Keratinocyte (primary cell): ENCODE measurements around the gene NCKAP1. TPM values are rescaled to one million over a fixed set of nuclear protein-coding genes. Genes with fewer than 3 reads are reported as not detected.

Source experiments
- DNase-seq: peaks from one replicate; pipeline ENCODE4 v3.0.0-alpha.2; 2011; ENCODE audit warnings: low read depth, missing footprints, low spot score
- FAIRE-seq: peaks from 2 replicates; lab custom pipeline; 2011; peaks lifted over from hg19 to GRCh38; lab: Jason Lieb, UNC
- H2AFZ ChIP-seq: 2 replicates; pipeline ENCODE4 v1.6.0; 2012; ENCODE audit warnings: low read length, control low read depth, inconsistent platforms; ENCODE audit not compliant: control insufficient read depth
- H3K27ac ChIP-seq: 2 replicates; pipeline ENCODE4 v1.5.1; 2011; ENCODE audit warnings: low read length; ENCODE audit not compliant: control insufficient read depth, insufficient read depth
- H3K27me3 ChIP-seq: 3 replicates; pipeline ENCODE4 v1.6.0; 2011; ENCODE audit warnings: low read length; ENCODE audit not compliant: control insufficient read depth, insufficient read depth; ENCODE audit errors: extremely low read depth
- H3K36me3 ChIP-seq, 2 experiments: 2 replicates in 1 of 2; 3 replicates in 1 of 2; pipeline ENCODE4 v1.5.1; 2011; ENCODE audit warnings: low read length in 2 of 2, mild to moderate bottlenecking in 1 of 2; ENCODE audit not compliant: control insufficient read depth in 2 of 2, insufficient read depth in 2 of 2; ENCODE audit errors: extremely low read depth in 1 of 2
- H3K4me1 ChIP-seq: 3 replicates; pipeline ENCODE4 v1.5.1; 2011; ENCODE audit warnings: low read length; ENCODE audit not compliant: control insufficient read depth, insufficient read depth; ENCODE audit errors: extremely low read depth
- H3K4me2 ChIP-seq: 3 replicates; pipeline ENCODE4 v1.6.0; 2011; ENCODE audit warnings: low read depth, low read length; ENCODE audit not compliant: control insufficient read depth, insufficient read depth; ENCODE audit errors: extremely low read depth
- H3K4me3 ChIP-seq, 3 experiments: fragments of 200-600 bp in 1 of 3; sonication (generic) in 1 of 3; 2 replicates in 2 of 3; 3 replicates in 1 of 3; pipeline ENCODE4 v1.5.1; 2011 to 2016; ENCODE audit warnings: low read length in 3 of 3, mild to moderate bottlenecking in 3 of 3, control low read depth in 2 of 3, inconsistent platforms in 1 of 3, low read depth in 1 of 3, mixed read lengths in 1 of 3, mixed run types in 1 of 3, moderate library complexity in 1 of 3; ENCODE audit not compliant: control insufficient read depth in 2 of 3, insufficient read depth in 2 of 3; ENCODE audit errors: extremely low read depth in 1 of 3
- H3K79me2 ChIP-seq: 2 replicates; pipeline ENCODE4 v1.6.0; 2012; ENCODE audit warnings: low read length; ENCODE audit not compliant: control insufficient read depth, insufficient read depth
- H3K9ac ChIP-seq: 3 replicates; pipeline ENCODE4 v1.6.0; 2011; ENCODE audit warnings: low read length; ENCODE audit not compliant: control insufficient read depth, insufficient read depth; ENCODE audit errors: extremely low read depth
- H3K9me1 ChIP-seq: 3 replicates; pipeline ENCODE4 v1.6.0; 2011; ENCODE audit warnings: low read length; ENCODE audit not compliant: control insufficient read depth, insufficient read depth; ENCODE audit errors: extremely low read depth
- H3K9me3 ChIP-seq: 2 replicates; pipeline ENCODE4 v1.5.1; 2012; ENCODE audit warnings: low read depth, low read length; ENCODE audit not compliant: control insufficient read depth
- H4K20me1 ChIP-seq: 3 replicates; pipeline ENCODE4 v1.6.0; 2011; ENCODE audit warnings: low read length; ENCODE audit not compliant: control insufficient read depth, insufficient read depth; ENCODE audit errors: extremely low read depth
- EZH2 ChIP-seq: IDR thresholded peaks from one replicate; pipeline ENCODE4 v1.6.1; 2012; ENCODE audit warnings: inconsistent platforms, mild to moderate bottlenecking, low read length, moderate library complexity
- dilution Hi-C: fragments of 300-500 bp; cut with MboI; formaldehyde crosslinking; loops from one replicate; pipeline ENCODE4 v1.7.0; 2020; ENCODE audit warnings: low sequenced_read_pairs; ENCODE audit not compliant: extremely low pct_ligation_motif_present
- polyA plus RNA-seq, 5 experiments: library from polyadenylated mRNA; depleted of rRNA in 3 of 5; stranded (reverse) in 3 of 5; stranded (forward) in 1 of 5; unstranded in 1 of 5; fragments of >200 nt; gene quantifications; 1 replicate in 1 of 5; 2 replicates in 3 of 5; 3 replicates in 1 of 5; pipeline versions ENCODE4 v1.2.1 to v1.2.3, GENCODE V29; 2011 to 2012; ENCODE audit warnings: missing spikeins in 2 of 5, low read depth in 1 of 5, low replicate concordance in 1 of 5
- TF ChIP-seq, protein P1 (sequence below), 3 experiments: IDR thresholded peaks in 1 of 3; conservative IDR thresholded peaks in 1 of 3; optimal IDR thresholded peaks in 1 of 3; 2 replicates in 2 of 3; 3 replicates in 1 of 3; pipeline versions ENCODE3 to v1.5.1; 2011; ENCODE audit warnings: low read length in 3 of 3, mild to moderate bottlenecking in 3 of 3, moderate library complexity in 2 of 3, control low read depth in 1 of 3, inconsistent platforms in 1 of 3; ENCODE audit not compliant: insufficient read depth in 2 of 3; ENCODE audit errors: extremely low read depth in 1 of 3

Gene NCKAP1
- polyA plus RNA-seq, 1 donor (not counting 4 experiments of a cell fraction or from before 2014, with no cell fraction given): 207 TPM

- Histone ChIP-seq H3K9me1 (no peaks in the 10 kb centered on the region), H3K9me3 (no peaks in the 10 kb centered on the region), H3K27me3 (no peaks in the 10 kb centered on the region), H3K4me1 (no peaks in the 10 kb centered on the region), H3K27ac (no peak overlapping the region), H3K36me3 (peaks cover 5 to 11% of the 10 kb centered on the region in 2 experiments), H3K4me3 (no peak overlapping the region), H3K79me2 (peaks cover 45% of the 10 kb centered on the region), H4K20me1 (no peaks in the 10 kb centered on the region), H3K4me2 (no peak overlapping the region), H2AFZ (no peak overlapping the region), H3K9ac (no peak overlapping the region)
- dilution Hi-C loops: no loop called here
- TF ChIP-seq, protein P1, sequence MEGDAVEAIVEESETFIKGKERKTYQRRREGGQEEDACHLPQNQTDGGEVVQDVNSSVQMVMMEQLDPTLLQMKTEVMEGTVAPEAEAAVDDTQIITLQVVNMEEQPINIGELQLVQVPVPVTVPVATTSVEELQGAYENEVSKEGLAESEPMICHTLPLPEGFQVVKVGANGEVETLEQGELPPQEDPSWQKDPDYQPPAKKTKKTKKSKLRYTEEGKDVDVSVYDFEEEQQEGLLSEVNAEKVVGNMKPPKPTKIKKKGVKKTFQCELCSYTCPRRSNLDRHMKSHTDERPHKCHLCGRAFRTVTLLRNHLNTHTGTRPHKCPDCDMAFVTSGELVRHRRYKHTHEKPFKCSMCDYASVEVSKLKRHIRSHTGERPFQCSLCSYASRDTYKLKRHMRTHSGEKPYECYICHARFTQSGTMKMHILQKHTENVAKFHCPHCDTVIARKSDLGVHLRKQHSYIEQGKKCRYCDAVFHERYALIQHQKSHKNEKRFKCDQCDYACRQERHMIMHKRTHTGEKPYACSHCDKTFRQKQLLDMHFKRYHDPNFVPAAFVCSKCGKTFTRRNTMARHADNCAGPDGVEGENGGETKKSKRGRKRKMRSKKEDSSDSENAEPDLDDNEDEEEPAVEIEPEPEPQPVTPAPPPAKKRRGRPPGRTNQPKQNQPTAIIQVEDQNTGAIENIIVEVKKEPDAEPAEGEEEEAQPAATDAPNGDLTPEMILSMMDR (optimal IDR thresholded peaks at IDR 0.05 in 1 of 3, IDR thresholded peaks at IDR 0.05 in 1 of 3, conservative IDR thresholded peaks at IDR 0.05 in 1 of 3; ENCODE audit: extremely low read depth in 1 of 3, insufficient read depth in 2 of 3, low read length in 3 of 3): no peak
- TF ChIP-seq EZH2: no peak
- DNase-seq: no peak
- no peak for FAIRE-seq
These were observed 38.8 kb downstream of the NCKAP1 start for GRCh38 chr2:182999348-183000028.

DNA sequence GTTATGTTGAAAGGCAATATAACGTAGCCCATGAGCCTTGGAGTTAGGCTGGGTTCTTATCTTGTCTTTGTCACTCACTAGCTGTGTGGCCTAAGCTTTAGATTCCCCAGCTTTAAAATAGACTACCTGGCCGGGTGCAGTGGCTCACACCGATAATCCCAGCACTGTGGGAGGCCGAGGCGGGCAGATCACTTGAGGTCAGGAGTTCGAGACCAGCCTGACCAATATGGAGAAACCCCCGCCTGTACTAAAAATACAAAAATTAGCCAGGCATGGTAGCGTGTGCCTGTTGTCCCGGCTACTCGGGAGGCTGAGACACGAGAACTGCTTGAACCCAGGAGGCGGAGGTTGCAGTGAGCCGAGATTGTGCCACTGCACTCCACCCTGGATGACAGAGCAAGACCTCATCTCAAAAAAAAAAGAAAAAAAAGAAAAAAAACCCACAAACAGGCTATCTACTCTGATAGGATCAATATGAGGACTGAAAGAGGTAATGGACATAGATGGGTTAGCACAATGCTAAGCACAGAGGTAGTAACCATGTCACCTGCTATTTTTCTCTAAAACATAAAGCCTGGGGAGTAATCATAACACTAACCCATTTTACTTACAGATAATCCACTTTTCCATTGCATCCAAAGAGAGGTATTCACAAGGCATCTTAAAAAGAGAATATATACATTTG lies 43.9 kb downstream of the NCKAP1 start:
- no peaks in the 10 kb centered on the region for H3K9me1 ChIP-seq
- FAIRE-seq (no peak), DNase-seq (no peak)
- dilution Hi-C loops: no loop called here
- H3K4me1 ChIP-seq: no peaks in the 10 kb centered on the region
- TF ChIP-seq, protein P1 (optimal IDR thresholded peaks at IDR 0.05 in 1 of 3, IDR thresholded peaks at IDR 0.05 in 1 of 3, conservative IDR thresholded peaks at IDR 0.05 in 1 of 3; ENCODE audit: extremely low read depth in 1 of 3, insufficient read depth in 2 of 3, low read length in 3 of 3): no peak
- TF ChIP-seq EZH2: no peak
- H3K9me3 ChIP-seq: no peaks in the 10 kb centered on the region
- H3K4me2 ChIP-seq: no peak overlapping the region
- no peaks in the 10 kb centered on the region for H4K20me1 ChIP-seq
- no peak overlapping the region for H2AFZ ChIP-seq
- peaks cover 19% of the 10 kb centered on the region for H3K79me2 ChIP-seq
- H3K9ac ChIP-seq: no peak overlapping the region
- H3K4me3 ChIP-seq: no peak overlapping the region
- H3K36me3 ChIP-seq: peaks cover 2 to 9% of the 10 kb centered on the region in 2 experiments
- H3K27me3 ChIP-seq: no peaks in the 10 kb centered on the region
- H3K27ac ChIP-seq: no peak overlapping the region
